GM21390 (cell line): ENCODE data around the gene KIF1B.

Source experiments
- ATAC-seq: cut with Tn5 transposase; IDR thresholded peaks from one replicate; pipeline ENCODE4 v1.9.1; 2021; ENCODE audit not compliant: unreplicated experiment

KIF1B gene

DNA sequence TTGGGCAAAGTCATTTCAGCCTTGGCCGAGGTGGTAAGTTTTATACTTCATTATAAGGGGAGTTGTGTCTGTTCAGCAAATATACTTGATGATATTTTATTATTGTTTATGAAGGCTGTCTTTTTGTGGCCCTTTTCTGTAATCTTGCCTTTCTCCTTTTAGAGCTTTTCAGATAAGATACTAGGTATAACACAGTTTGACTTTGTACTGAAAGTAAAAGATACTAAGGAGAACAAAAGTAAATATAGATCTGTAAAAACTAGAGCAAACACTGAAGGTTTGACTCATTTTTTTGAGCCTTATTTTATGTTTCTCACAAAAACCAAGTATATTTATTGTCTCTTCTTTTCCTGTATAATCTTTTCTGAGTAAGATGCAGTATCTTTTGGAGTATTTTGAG is 61.9 kb downstream of the KIF1B start:
- ATAC-seq: no peak

DNA sequence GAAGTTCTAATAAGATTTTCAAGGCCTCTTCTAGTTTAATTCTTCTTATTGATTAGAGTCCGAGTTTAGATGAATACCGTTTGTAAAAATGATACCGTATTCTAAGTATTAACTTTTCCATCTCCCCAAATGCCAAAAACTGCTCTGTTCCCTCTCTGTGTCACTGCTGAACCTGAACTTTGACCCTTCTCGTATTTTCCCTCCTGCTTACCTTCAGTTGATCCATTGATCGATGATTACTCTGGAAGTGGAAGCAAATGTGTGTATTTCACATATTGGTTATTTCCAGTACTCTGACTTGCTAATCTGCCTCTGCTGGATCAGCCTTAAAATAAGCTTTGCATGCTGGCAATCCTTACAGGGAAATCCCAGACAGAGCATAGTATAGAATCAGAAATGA is 68.5 kb downstream of the KIF1B start:
- ATAC-seq: no peak

DNA sequence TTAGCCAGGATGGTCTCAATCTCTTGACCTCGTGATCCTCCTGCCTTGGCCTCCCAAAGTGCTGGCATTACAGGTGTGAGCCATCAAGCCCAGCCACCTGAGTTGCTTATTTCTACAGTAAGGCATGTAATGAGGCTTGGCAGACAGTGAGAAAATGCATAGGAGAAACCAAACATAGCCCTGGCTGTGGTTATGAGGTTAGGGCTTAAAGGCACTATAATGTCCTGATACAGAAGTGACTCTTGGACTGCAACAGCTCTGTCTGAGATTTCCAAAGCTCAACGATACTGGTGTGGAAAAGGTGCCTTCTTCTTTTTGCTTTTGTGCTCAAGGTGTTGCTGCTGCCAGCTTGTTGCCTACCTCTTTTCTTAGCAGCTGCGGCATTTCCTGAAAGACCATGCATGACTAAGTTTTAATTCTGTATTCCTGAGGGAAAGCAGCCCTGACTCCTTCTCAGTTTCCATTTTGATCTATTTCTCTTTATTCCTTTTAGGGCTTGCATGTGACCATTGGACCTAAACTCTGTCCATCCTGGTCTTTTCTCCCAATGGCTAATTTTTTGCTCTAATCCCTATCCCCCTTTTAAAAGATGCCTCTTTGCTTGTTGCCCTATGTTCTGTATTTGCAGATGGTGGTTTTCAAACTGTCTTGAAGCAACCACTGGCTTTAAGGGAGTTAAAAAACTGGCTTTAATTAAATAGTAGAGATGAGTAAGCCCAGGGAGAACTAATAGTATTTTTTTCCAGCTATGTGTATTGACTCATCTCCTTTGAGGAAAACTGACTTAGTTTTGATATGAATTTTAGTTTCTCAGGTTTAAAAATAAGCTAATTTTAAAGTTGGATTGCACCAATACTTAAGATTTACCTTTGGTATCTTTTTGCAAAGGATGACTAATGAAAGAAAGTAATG is 70.3 kb downstream of the KIF1B start:
- ATAC-seq: no peak

DNA sequence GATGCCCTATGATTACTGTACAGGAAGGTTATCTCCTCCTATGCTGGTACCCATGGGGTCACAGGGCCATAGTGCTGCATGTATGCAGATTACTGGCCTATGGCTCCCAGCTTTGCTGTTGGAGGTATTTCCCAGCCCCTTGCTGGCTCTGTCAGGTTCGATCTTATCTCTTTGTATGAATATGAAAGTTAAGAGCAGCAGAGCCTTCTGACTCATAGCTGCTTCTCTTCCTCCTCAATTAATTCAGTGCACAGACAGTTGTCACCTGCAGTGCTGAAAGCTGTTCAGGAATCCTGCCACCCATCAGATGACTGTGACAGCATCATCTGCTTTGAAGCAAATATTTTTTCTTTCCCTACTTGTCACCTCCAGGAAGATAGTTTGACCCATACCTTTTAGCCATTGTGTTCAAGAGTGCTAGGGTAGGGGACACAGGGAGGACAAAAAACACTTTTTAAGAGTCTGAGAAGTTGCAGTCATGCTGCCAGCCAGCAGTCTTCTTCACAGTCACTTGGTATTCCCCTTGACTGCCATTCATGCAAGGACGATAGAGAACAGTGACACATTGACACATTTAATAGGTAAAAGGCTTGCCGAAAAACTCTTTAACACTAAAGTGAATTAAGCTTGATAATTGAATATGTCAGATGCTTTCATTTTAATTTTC is 73.1 kb downstream of the KIF1B start:
- ATAC-seq: no peak

DNA sequence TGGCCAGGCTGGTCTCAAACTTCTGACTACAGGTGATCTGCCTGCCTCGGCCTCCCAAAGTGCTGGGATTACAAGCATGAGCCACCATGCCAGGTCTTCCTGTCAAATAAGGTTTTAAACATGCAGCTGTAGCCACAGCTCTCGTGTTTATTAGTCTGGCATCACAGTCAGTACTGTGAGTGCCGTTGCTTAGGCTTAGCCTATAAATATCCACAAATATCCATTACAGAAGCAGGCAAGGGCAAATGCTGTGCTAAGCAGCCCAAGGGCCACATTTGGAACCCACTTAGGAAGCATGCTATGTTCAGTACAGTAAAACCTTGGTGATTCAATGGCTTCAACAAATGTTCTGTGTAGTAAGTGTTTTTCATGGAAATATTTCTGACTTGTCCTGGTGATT is 75.9 kb downstream of the KIF1B start:
- ATAC-seq: no peak

DNA sequence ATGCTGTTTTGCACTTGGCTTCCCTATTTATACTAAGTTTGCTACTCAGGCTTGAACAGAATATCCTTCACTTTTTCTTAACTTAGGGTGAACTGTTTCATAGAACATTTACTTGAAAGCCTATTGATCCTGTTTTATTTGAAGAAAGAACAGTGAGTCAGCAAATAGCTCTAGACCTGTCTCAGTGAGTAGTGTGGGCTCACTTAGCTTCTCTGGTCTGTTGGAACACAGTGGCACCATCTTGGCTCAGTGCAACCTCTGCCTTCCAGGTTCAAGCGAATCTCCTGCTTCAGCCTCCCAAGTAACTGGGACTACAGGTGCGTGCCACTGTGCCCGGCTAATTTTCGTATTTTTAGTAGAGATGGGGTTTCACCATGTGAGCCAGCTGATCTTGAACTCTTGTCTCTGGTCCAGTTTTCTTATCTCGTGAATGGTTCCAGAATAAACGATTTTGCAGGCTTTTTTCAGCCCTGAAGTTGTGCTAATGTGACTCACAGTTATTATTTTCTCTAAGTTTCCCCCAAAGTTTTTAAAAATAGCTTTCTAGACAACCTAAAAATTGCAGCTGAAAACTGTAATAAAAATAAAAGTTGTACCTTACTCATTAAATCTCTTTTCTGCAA is 76.8 kb downstream of the KIF1B start:
- no peak for ATAC-seq

DNA sequence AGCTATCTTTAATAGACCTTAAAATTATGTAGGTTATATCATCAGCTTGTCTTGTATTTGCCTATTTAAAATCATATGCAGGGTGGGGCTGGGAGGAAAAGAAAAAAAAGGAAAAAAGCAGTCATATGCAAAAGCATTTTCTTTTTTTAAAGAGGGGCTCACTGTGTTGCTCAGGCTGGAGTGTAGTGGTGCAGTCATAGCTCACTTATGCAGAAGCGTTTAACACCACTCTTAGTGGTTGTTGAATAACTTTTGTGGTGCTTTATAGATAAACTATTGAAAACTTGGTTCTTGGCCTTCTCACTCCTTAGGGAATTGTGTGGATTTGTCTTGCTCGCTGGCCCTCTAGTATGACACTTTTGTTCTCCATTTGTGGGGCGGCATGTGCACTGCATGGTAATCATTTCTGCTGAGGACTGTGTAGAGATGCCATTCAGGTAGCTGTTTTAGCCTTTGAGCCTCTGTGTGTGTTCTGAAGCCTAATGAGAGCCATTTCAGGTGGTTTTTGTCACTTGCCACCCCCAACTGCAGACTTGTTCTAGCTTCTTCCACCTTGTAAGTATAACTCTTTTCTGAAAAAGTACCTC is 77.8 kb downstream of the KIF1B start:
- ATAC-seq: no peak

DNA sequence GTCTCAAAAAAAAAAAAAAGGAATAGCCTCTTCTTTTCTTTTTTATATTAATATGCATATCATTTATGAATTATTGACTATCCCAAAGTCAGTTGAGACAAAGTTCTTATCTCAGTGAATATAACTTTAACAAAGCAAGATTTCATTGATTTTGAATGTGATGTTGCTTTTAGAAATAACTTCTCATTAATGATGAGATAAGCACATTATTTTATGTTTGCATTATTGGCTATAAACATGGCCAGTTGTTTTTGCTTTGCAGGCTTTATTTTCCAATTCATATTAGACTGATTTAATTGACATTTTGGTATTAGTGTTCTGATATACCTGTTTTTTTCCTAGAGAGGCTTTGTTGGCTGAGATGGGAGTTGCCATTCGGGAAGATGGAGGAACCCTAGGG is 81.3 kb downstream of the KIF1B start:
- no peak for ATAC-seq

DNA sequence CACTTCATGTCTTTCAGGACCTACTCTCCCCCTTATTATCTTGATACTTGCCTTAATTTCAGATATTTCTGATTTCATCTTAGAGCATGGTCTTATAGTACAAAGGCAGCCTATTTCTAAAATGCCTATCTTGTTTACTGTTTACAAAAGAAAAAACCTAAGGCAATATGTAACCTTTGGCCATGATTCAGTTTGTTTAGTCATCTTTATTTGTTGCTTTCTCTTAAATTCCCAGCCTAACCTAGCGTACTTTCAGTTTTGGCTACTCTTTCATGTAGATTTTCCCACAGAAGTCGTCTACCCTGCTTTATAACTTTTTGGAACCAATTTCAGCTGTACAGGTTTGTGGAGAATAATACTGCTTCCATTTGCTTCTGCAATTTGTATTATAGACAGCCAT is 81.8 kb downstream of the KIF1B start:
- ATAC-seq: no peak

DNA sequence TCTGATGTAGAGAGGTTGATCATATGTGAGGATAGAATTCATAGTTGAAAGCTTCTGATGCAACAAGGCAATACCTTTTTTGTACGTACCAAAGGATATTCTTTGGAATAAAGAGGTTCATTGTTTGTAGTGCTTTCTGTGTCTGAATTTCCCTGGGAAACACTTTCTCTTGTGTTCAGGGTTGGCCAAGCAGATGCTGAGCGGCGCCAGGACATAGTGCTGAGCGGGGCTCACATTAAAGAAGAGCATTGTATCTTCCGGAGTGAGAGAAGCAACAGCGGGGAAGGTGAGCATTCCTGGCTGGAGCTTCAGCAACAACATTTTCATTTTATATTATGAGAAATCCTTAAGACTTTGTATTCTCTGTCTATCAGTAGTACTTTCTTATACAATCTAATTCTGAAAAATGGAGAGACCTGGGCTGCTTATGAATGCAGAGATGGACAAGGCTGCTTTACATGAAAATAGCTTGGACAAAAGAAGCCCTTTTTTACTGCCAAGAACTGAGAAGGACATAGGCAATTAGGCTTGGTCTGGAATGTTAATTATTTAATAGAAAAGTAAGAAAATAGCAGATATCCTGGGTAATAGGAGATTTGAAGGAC is 85.2 kb downstream of the KIF1B start:
- ATAC-seq: no peak

DNA sequence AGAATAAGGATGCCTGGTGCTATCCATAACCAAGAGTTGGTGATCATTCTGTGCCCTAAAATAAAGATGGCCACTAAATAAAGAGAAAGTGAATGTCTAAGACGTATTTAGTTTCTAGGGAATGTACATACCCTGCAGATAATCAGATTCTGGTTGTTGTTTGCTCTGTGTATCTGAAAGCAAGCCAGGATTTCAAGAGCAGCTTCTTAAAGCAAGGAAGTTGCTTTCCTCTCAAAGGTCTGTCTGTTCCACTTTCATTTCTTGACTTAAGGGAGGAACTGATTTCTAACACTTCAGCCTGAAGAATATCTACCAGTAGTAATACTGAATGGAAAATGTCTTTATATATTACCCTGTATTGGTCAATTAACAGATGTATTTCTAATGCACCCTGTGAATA is 88.8 kb downstream of the KIF1B start:
- ATAC-seq: no peak

DNA sequence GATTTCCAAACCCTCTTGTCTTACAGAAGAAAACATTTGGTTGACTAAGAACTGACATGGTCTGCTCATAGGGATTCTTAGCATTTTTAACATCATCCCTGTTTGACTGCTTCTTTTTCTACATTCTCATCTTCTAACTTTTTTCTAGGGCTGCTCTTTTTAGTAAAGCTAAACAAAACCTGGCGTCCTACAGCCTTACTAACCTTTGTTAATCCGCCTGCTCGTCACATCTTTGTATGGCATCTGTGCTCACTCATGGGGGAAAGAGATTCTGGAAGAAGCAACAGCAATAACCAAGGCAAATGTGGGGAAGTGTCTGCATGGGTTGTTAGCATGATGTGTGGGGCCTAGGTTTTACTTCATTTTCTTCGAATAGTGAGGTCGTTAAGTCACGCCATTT is 92.0 kb downstream of the KIF1B start:
- ATAC-seq: no peak

DNA sequence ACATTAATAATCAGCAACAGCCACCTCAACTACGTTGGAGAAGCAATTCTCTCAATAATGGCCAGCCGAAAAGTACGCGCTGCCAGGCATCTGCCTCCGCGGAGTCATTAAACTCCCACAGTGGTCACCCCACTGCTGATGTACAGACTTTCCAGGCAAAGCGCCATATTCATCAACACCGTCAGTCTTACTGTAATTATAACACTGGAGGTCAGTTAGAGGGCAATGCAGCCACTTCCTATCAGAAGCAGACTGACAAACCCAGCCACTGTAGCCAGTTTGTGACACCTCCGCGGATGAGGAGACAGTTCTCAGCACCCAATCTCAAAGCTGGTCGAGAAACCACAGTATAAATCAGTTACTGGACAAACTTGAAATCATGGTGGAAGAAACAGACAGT is 93.9 kb downstream of the KIF1B start:
- no peak for ATAC-seq

DNA sequence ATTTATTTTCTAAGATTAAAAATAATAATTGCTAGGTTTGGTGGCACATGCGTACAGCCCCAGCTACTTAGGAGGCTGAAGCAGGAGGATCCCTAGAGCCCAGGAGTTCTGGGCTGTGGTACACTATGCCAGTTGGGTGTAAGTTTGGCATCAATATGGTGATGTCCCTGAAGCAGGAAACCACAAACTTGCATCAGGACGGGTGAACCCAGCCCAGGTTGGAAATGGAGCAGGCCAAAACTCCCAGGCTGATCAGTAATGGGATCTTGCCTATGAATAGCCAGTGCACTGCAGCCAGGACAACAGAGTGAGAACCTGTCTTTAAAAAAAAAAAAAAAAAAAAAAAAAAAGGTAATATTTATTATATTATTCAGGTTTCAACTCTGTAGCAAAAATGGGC is 96.1 kb downstream of the KIF1B start:
- ATAC-seq: no peak

DNA sequence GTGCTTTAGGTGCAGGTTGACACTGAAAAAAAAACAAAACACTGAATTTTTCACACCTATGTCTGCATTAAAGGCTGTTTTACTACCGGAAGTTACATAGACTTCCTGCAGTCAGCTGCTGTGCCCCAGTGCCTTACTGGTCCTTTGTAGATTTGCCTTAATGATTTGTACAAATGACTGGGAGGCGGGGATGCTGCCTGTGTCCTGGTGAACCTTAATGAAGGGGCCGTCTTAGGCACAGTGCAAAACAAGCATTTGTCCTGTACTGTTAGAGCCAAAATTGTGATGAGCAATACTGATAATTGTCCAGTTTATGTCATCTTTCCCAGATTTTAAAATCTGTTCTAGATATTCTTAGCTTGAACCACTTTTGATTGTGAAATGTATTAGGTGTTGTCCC is 97.6 kb downstream of the KIF1B start:
- no peak for ATAC-seq

DNA sequence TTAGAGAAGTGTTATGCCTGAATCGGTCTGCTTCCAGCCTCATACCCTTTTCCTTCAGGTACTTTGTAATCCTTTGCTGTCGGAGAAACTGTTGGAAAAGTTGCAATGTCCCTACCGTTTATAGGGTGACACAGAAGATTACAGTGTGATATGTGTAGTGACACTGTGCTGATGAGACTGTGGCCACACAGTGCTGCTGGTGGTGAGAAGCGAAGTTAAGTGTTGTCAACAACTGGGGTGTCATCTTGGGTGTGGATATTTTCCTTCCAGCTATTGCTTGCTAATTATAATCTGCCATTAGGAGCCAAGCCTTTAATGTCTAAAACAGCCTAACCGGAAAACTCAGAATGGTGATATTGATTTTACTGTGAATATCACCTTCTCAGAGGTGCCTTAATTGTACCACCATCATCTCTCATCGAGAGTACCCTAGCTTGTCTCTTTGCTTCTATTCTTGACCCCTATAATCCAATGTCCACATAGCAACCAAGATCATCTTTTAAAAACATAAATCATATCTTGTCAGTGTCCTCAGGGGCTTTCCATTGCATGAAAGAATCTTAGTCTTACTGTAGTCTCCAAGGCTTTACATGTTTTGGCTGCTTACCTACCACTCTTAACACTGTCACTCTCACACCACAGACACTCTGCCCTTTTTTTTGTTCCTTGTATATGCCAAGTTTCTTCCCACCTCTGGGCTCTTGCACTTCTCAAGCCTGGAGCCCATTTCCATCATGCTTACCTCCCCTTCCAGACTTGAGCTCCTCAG is 99.1 kb downstream of the KIF1B start:
- ATAC-seq: no peak

DNA sequence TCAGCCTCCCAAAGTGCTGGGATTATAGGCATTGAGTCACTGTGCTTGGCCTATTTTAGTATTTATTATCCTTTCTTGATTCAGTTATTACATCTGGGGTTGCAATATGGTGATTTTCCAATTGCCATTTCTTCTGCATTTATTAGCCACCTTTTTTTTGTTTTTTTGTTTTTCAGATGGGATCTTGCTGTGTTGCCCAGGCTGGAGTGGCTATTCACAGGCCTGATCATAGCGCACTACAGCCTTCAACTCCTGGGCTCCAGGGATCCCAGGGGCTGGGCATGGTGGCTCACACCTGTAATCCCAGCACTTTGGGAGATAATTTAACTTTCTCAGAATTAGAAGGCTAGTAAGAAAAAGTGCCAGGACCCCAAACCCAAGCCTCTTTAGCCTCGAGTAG is 106.4 kb downstream of the KIF1B start:
- no peak for ATAC-seq

DNA sequence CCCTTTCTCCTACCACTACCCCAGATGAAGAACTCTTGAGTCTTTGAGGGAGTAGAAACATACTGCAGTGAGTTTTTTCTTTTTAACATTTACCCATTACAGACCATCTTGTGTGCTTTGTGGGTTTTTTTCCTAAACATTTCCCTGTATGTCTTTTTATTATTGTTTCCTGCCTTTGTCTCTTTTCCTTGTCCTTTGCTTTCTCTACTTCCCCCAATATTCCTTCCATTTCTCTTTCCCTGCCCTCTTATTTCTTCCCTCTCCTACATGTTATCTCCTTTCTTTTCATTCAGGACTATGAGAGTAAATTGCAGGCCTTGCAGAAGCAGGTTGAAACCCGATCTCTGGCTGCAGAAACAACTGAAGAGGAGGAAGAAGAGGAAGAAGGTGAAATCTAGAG is 109.4 kb downstream of the KIF1B start:
- ATAC-seq: no peak

DNA sequence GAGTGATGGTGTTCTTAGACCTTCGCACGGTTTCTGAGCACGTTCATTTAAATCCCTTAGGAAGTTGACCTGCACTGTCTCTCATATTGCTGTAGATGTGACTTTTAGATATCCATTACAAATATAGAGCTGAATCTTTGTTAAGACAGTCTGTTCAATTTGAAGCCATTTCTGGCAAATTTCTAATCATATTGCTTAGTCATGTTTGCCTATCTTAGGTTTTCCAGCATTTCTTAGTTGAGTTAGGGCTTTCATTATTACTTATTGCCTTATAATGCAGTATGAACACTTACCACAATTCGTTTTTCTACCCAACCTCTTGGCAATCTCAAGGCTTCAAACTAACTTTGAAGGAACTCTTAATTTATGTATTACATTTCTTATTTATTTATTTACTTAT is 110.0 kb downstream of the KIF1B start:
- ATAC-seq: no peak

DNA sequence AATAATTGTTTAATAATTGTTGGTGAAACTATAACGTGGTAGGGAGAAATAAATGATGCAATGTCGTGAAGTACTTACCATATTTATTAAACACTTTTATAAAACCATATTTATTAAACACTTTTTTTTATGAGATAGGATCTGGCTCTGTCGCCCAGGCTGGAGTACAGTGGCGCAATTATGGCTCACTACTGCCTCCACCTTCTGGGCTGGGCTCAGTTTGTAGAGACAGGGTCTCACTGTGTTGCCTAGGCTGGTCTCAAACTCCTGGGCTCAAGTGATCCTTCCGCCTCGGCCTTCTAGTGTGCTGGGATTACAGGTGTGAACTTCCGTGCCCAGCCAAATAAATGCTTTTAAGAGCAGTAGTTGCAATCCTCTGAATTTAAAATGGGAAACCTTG is 112.5 kb downstream of the KIF1B start:
- ATAC-seq: no peak

DNA sequence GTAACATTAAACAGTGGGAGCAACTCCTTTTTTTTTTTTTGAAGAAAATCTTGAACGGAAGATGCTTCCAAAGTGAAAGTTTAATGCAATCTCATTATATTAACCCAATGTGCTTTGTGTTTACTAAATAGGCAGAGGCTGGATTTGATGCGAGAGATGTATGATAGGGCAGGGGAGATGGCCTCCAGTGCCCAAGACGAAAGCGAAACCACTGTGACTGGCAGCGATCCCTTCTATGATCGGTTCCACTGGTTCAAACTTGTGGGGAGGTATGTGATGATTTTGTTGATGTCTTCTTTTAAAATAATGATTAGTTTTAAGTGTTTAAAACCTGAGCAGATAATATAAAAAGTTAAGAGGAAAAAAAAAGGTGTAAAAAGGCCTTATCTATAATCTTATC is 114.3 kb downstream of the KIF1B start:
- ATAC-seq: no peak
